ENCODE data around the gene CDCP1. TPM values are rescaled to one million over a fixed set of nuclear protein-coding genes. Genes with fewer than 3 reads are reported as not detected.

The CDCP1 gene
- total and polyA plus RNA-seq, 4 donors, result 0.44 to 0.99 (median 0.46) TPM

- no peaks in the 10 kb centered on the region for H3K27me3 ChIP-seq (ENCODE audit: control insufficient read depth, insufficient read depth, low read length)
- DNase-seq (ENCODE audit: low read depth in 4 of 6, low spot score in 6 of 6), result no peak
- no peak overlapping the region for H3K4me3 ChIP-seq (ENCODE audit: low read depth, low read length)
- no peaks in the 10 kb centered on the region for H3K9me3 ChIP-seq (ENCODE audit: control insufficient read depth, insufficient read depth, low read length)
- 77% methylated on average over 4 of the region's 5 CpGs for WGBS (ENCODE audit: insufficient coverage)
- H3K36me3 ChIP-seq (ENCODE audit: control insufficient read depth, insufficient read depth, low read length), result no peaks in the 10 kb centered on the region
- H3K27ac ChIP-seq (ENCODE audit: low read depth, low read length), result no peak overlapping the region
- H3K4me1 ChIP-seq (ENCODE audit: control insufficient read depth, insufficient read depth, low read length), result no peaks in the 10 kb centered on the region
These were observed 40.1 kb downstream of the CDCP1 start for GRCh38 chr3:45105855-45106671.

GRCh38 chr3:45104715-45105711 is 41.2 kb downstream of the CDCP1 start:
- H3K27me3 ChIP-seq (ENCODE audit: control insufficient read depth, insufficient read depth, low read length), result no peaks in the 10 kb centered on the region
- H3K9me3 ChIP-seq (ENCODE audit: control insufficient read depth, insufficient read depth, low read length), result no peaks in the 10 kb centered on the region
- no peaks in the 10 kb centered on the region for H3K4me1 ChIP-seq (ENCODE audit: control insufficient read depth, insufficient read depth, low read length)
- 92% methylated on average over 5 of the region's 8 CpGs for WGBS (ENCODE audit: insufficient coverage)
- H3K36me3 ChIP-seq (ENCODE audit: control insufficient read depth, insufficient read depth, low read length), result no peaks in the 10 kb centered on the region
- H3K27ac ChIP-seq (ENCODE audit: low read depth, low read length), result no peak overlapping the region
- no peak overlapping the region for H3K4me3 ChIP-seq (ENCODE audit: low read depth, low read length)
- DNase-seq (ENCODE audit: low read depth in 4 of 6, low spot score in 6 of 6), result no peak

GRCh38 chr3:45103753-45104714 is 42.1 kb downstream of the CDCP1 start:
- no peaks in the 10 kb centered on the region for H3K36me3 ChIP-seq (ENCODE audit: control insufficient read depth, insufficient read depth, low read length)
- no peaks in the 10 kb centered on the region for H3K4me1 ChIP-seq (ENCODE audit: control insufficient read depth, insufficient read depth, low read length)
- H3K27me3 ChIP-seq (ENCODE audit: control insufficient read depth, insufficient read depth, low read length), result no peaks in the 10 kb centered on the region
- no peak for DNase-seq (ENCODE audit: low read depth in 4 of 6, low spot score in 6 of 6)
- no peaks in the 10 kb centered on the region for H3K9me3 ChIP-seq (ENCODE audit: control insufficient read depth, insufficient read depth, low read length)
- no CpG with 5 or more reads among the region's 4 CpGs for WGBS (ENCODE audit: insufficient coverage)
- H3K27ac ChIP-seq (ENCODE audit: low read depth, low read length), result no peak overlapping the region
- no peak overlapping the region for H3K4me3 ChIP-seq (ENCODE audit: low read depth, low read length)

- no peak for DNase-seq (ENCODE audit: low read depth in 4 of 6, low spot score in 6 of 6)
- H3K27ac ChIP-seq (ENCODE audit: low read depth, low read length), result no peak overlapping the region
- H3K9me3 ChIP-seq (ENCODE audit: control insufficient read depth, insufficient read depth, low read length), result no peaks in the 10 kb centered on the region
- no peaks in the 10 kb centered on the region for H3K27me3 ChIP-seq (ENCODE audit: control insufficient read depth, insufficient read depth, low read length)
- H3K4me3 ChIP-seq (ENCODE audit: low read depth, low read length), result no peak overlapping the region
- H3K4me1 ChIP-seq (ENCODE audit: control insufficient read depth, insufficient read depth, low read length), result no peaks in the 10 kb centered on the region
- WGBS (ENCODE audit: insufficient coverage), result no CpG with 5 or more reads among the region's 2 CpGs
- H3K36me3 ChIP-seq (ENCODE audit: control insufficient read depth, insufficient read depth, low read length), result no peaks in the 10 kb centered on the region
These were observed 42.8 kb downstream of the CDCP1 start for GRCh38 chr3:45103334-45103733.

GRCh38 chr3:45100981-45101407 is 45.2 kb downstream of the CDCP1 start:
- DNase-seq (ENCODE audit: low read depth in 4 of 6, low spot score in 6 of 6), result peak in 1 of 6 donors; percentile 50
- no peaks in the 10 kb centered on the region for H3K4me1 ChIP-seq (ENCODE audit: control insufficient read depth, insufficient read depth, low read length)
- WGBS (ENCODE audit: insufficient coverage), result 83% methylated on average over 1 of the region's 3 CpGs
- H3K27me3 ChIP-seq (ENCODE audit: control insufficient read depth, insufficient read depth, low read length), result no peaks in the 10 kb centered on the region
- H3K9me3 ChIP-seq (ENCODE audit: control insufficient read depth, insufficient read depth, low read length), result no peaks in the 10 kb centered on the region
- no peak overlapping the region for H3K27ac ChIP-seq (ENCODE audit: low read depth, low read length)
- H3K4me3 ChIP-seq (ENCODE audit: low read depth, low read length), result no peak overlapping the region
- no peaks in the 10 kb centered on the region for H3K36me3 ChIP-seq (ENCODE audit: control insufficient read depth, insufficient read depth, low read length)

- Histone ChIP-seq H3K9me3 (ENCODE audit: control insufficient read depth, insufficient read depth, low read length) (no peaks in the 10 kb centered on the region), H3K27me3 (ENCODE audit: control insufficient read depth, insufficient read depth, low read length) (no peaks in the 10 kb centered on the region), H3K27ac (ENCODE audit: low read depth, low read length) (no peak overlapping the region), H3K4me3 (ENCODE audit: low read depth, low read length) (no peak overlapping the region), H3K36me3 (ENCODE audit: control insufficient read depth, insufficient read depth, low read length) (no peaks in the 10 kb centered on the region), H3K4me1 (ENCODE audit: control insufficient read depth, insufficient read depth, low read length) (no peaks in the 10 kb centered on the region)
- 100% methylated on average over 1 of the region's 5 CpGs for WGBS (ENCODE audit: insufficient coverage)
- DNase-seq (ENCODE audit: low read depth in 4 of 6, low spot score in 6 of 6), result no peak
These were observed 47.9 kb downstream of the CDCP1 start for GRCh38 chr3:45098310-45098709.

- no peaks in the 10 kb centered on the region for H3K9me3 ChIP-seq (ENCODE audit: control insufficient read depth, insufficient read depth, low read length)
- H3K27me3 ChIP-seq (ENCODE audit: control insufficient read depth, insufficient read depth, low read length), result no peaks in the 10 kb centered on the region
- H3K36me3 ChIP-seq (ENCODE audit: control insufficient read depth, insufficient read depth, low read length), result no peaks in the 10 kb centered on the region
- DNase-seq (ENCODE audit: low read depth in 4 of 6, low spot score in 6 of 6), result no peak
- peaks cover 3% of the 10 kb centered on the region for H3K4me1 ChIP-seq (ENCODE audit: control insufficient read depth, insufficient read depth, low read length)
- H3K27ac ChIP-seq (ENCODE audit: low read depth, low read length), result no peak overlapping the region
- WGBS (ENCODE audit: insufficient coverage), result 63% methylated on average over 4 of the region's 6 CpGs
- H3K4me3 ChIP-seq (ENCODE audit: low read depth, low read length), result no peak overlapping the region
These were observed 48.8 kb downstream of the CDCP1 start for GRCh38 chr3:45097296-45097883.

GRCh38 chr3:45095916-45096526 is 50.2 kb downstream of the CDCP1 start:
- no peaks in the 10 kb centered on the region for H3K27me3 ChIP-seq (ENCODE audit: control insufficient read depth, insufficient read depth, low read length)
- no peaks in the 10 kb centered on the region for H3K36me3 ChIP-seq (ENCODE audit: control insufficient read depth, insufficient read depth, low read length)
- H3K4me1 ChIP-seq (ENCODE audit: control insufficient read depth, insufficient read depth, low read length), result peaks cover 3% of the 10 kb centered on the region
- no peak for DNase-seq (ENCODE audit: low read depth in 4 of 6, low spot score in 6 of 6)
- no peak overlapping the region for H3K27ac ChIP-seq (ENCODE audit: low read depth, low read length)
- no peaks in the 10 kb centered on the region for H3K9me3 ChIP-seq (ENCODE audit: control insufficient read depth, insufficient read depth, low read length)
- no peak overlapping the region for H3K4me3 ChIP-seq (ENCODE audit: low read depth, low read length)
- 70% methylated on average over 5 of the region's 7 CpGs for WGBS (ENCODE audit: insufficient coverage)

Data from spinal cord (tissue), 10 donors.